Measurements from ENCODE around the gene RTRAF.

The RTRAF gene

GRCh38 chr14:52055167-52055566, 65.8 kb downstream of the RTRAF start:
- DNase-seq (ENCODE audit: insufficient read length, low spot score) (no peak), FAIRE-seq (no peak)
- no peak for TF ChIP-seq POLR2A (IDR thresholded peaks at IDR 0.05; ENCODE audit: low read depth, low read length)

- no peak for FAIRE-seq
- TF ChIP-seq POLR2A (IDR thresholded peaks at IDR 0.05; ENCODE audit: low read depth, low read length) = no peak
Measured at GRCh38 chr14:52058341-52058740, 69.0 kb downstream of the RTRAF start.

GRCh38 chr14:52059649-52060048, 70.3 kb downstream of the RTRAF start:
- no peak for TF ChIP-seq POLR2A (IDR thresholded peaks at IDR 0.05; ENCODE audit: low read depth, low read length)
- no peak for FAIRE-seq
- no peak for DNase-seq (ENCODE audit: insufficient read length, low spot score)

More at GRCh38 chr14:52058341-52058740, 69.0 kb downstream of the RTRAF start:
- no peak for DNase-seq (ENCODE audit: insufficient read length, low spot score)

GRCh38 chr14:52060080-52060479, 70.7 kb downstream of the RTRAF start:
- DNase-seq (ENCODE audit: insufficient read length, low spot score) (no peak), FAIRE-seq (no peak)
- no peak for TF ChIP-seq POLR2A (IDR thresholded peaks at IDR 0.05; ENCODE audit: low read depth, low read length)

Measured in H54 (cell line).